ENCODE results near the gene FAM3C. TPM values are rescaled to one million over a fixed set of nuclear protein-coding genes. Genes with fewer than 3 reads are reported as not detected.

The FAM3C gene
- total RNA-seq, 4 donors from 2014 or later, result 38.9 to 52.0 (median 43.8) TPM

DNA sequence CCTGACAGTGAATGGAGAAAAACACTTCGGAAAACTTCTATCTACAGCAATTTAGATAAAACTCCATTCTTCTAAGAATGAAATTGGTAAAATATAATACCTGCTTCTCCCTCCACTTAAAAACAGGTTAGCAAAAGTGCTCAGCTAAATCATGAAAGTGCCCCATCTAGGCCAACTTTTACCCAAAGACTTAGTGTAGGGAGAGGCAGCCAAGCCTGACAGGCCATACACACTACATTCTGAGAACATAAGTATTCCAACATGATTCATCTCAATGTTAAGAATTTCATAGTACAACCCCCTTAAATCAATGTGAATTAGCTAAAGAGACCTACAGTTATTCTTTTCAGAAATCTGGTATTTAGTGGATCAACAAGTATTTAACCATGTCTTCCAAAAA lies 7.2 kb downstream of the FAM3C start:
- Histone ChIP-seq H3K4me1 (peaks cover 0 to 29% (median 15%) of the 10 kb centered on the region in 4 donors), H3K9me3 (no peaks in the 10 kb centered on the region), H3K27me3 (no peaks in the 10 kb centered on the region), H3K4me3 (no peak overlapping the region), H3K36me3 (peaks cover 0 to 4% (median 0%) of the 10 kb centered on the region in 3 donors), H3K27ac (no peak overlapping the region)
- DNase-seq (ENCODE audit: low spot score in 2 of 2), result no peak
- WGBS, 2 donors, result 97 to 98% methylated on average over 1 of the region's 1 CpG
- TF ChIP-seq CTCF (IDR thresholded peaks at IDR 0.05) (no peak), POLR2A (IDR thresholded peaks at IDR 0.05) (no peak), EP300 (IDR thresholded peaks at IDR 0.05) (no peak)

GRCh38 chr7:121385800-121386179 lies 10.3 kb downstream of the FAM3C start:
- no peak for TF ChIP-seq POLR2A (IDR thresholded peaks at IDR 0.05)
- TF ChIP-seq EP300 (IDR thresholded peaks at IDR 0.05), result no peak
- TF ChIP-seq CTCF (IDR thresholded peaks at IDR 0.05), result no peak
- 13 to 22% methylated on average over 1 of the region's 1 CpG for WGBS, 2 donors

DNA sequence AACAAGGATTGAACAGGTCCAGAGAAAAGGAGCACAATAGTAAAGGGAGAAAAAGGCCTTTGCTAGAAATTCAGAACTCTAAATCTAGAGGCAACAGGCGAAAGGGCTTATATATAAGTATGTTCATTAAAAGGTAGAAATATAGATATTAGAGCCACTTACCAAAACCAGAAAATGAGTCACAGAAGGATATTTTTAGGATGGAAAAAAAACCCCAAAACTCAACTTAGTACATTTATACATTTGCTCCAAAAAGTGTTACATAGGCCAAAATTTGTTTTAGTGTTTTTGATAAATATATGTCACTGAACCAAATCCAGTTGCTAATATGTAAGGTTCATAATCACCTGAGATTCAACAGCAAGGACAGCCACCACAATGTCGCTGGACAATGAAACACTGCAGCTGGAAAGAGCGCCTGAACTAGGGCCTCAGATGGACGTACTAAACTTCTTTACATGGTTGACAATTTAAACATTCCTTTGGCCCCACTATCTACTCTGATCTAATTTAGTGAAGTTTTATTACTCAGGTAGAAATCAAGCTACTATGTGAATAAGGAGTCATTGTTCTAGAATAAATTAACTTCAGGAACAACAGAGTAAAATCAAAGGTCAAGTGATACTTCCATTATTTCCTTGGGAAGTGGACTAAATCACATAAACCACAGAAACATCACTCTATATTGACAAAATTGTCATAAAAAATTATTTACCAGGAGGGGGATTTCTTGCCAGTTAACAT lies 10.9 kb downstream of the FAM3C start:
- WGBS, 2 donors, result 88 to 92% methylated on average over 4 of the region's 4 CpGs
- no peak for DNase-seq (ENCODE audit: low spot score in 2 of 2)
- TF ChIP-seq EP300 (IDR thresholded peaks at IDR 0.05), result no peak
- no peak for TF ChIP-seq POLR2A (IDR thresholded peaks at IDR 0.05)
- no peak for TF ChIP-seq CTCF (IDR thresholded peaks at IDR 0.05)
- no peaks in the 10 kb centered on the region for H3K27me3 ChIP-seq
- no peaks in the 10 kb centered on the region for H3K36me3 ChIP-seq
- H3K4me1 ChIP-seq, result peaks cover 0 to 39% (median 16%) of the 10 kb centered on the region in 4 donors
- no peak overlapping the region for H3K4me3 ChIP-seq
- H3K27ac ChIP-seq, result peak overlapping the region in 1 of 4 donors; percentile 32
- H3K9me3 ChIP-seq, result no peaks in the 10 kb centered on the region

More at GRCh38 chr7:121385800-121386179, 10.3 kb downstream of the FAM3C start:
- no peaks in the 10 kb centered on the region for H3K9me3 ChIP-seq
- no peak overlapping the region for H3K4me3 ChIP-seq
- no peak overlapping the region for H3K27ac ChIP-seq
- no peaks in the 10 kb centered on the region for H3K27me3 ChIP-seq
- no peaks in the 10 kb centered on the region for H3K36me3 ChIP-seq
- peaks cover 0 to 37% (median 16%) of the 10 kb centered on the region in 4 donors for H3K4me1 ChIP-seq
- no peak for DNase-seq (ENCODE audit: low spot score in 2 of 2)

GRCh38 chr7:121384265-121384664 lies 11.8 kb downstream of the FAM3C start:
- WGBS, 2 donors, result 89 to 92% methylated on average over 2 of the region's 2 CpGs
- Histone ChIP-seq H3K4me1 (peaks cover 0 to 32% (median 16%) of the 10 kb centered on the region in 4 donors), H3K27ac (peak overlapping the region in 1 of 4 donors; percentile 47), H3K36me3 (peaks cover 0 to 5% (median 0%) of the 10 kb centered on the region in 3 donors), H3K9me3 (no peaks in the 10 kb centered on the region), H3K27me3 (no peaks in the 10 kb centered on the region), H3K4me3 (no peak overlapping the region)
- TF ChIP-seq POLR2A (IDR thresholded peaks at IDR 0.05) (no peak), CTCF (IDR thresholded peaks at IDR 0.05) (no peak), EP300 (IDR thresholded peaks at IDR 0.05) (no peak)
- DNase-seq (ENCODE audit: low spot score in 2 of 2), result no peak

- H3K9me3 ChIP-seq, result no peaks in the 10 kb centered on the region
- no peaks in the 10 kb centered on the region for H3K27me3 ChIP-seq
- no peak overlapping the region for H3K4me3 ChIP-seq
- 88% methylated on average over 2 of the region's 2 CpGs for WGBS, 2 donors
- peaks cover 0 to 25% (median 16%) of the 10 kb centered on the region in 4 donors for H3K4me1 ChIP-seq
- no peak for DNase-seq (ENCODE audit: low spot score in 2 of 2)
- H3K36me3 ChIP-seq, result peaks cover 0 to 9% (median 0%) of the 10 kb centered on the region in 3 donors
- H3K27ac ChIP-seq, result peak overlapping the region in 1 of 4 donors; percentile 47
- TF ChIP-seq POLR2A (IDR thresholded peaks at IDR 0.05) (no peak), EP300 (IDR thresholded peaks at IDR 0.05) (no peak), CTCF (IDR thresholded peaks at IDR 0.05) (no peak)
Observed at GRCh38 chr7:121383235-121383910, 12.7 kb downstream of the FAM3C start.
